ENCODE measurements around the gene ADAMTSL1.

ADAMTSL1 gene

GRCh38 chr9:18788256-18788655 is 314.3 kb downstream of the ADAMTSL1 start:
- no peak for TF ChIP-seq CTCF (conservative IDR thresholded peaks at IDR 0.05; ENCODE audit: low read length)
- no peak for TF ChIP-seq EZH2phosphoT487 (IDR thresholded peaks at IDR 0.05; ENCODE audit: borderline replicate concordance)
- Histone ChIP-seq H3K4me1 (ENCODE audit: insufficient read depth, low read length, poor library complexity, severe bottlenecking) (no peaks in the 10 kb centered on the region), H2AFZ (ENCODE audit: low read length) (no peak overlapping the region), H3F3A (ENCODE audit: low read depth) (no peaks in the 10 kb centered on the region), H3K9ac (ENCODE audit: low read depth, low read length, poor library complexity, severe bottlenecking) (no peak overlapping the region), H3K9me2 (replicated peaks; ENCODE audit: low read depth, low read length) (no peaks in the 10 kb centered on the region), H4K20me1 (ENCODE audit: insufficient read depth, low read length, poor library complexity, severe bottlenecking) (no peaks in the 10 kb centered on the region), H3K79me2 (ENCODE audit: insufficient read depth, low read length) (no peaks in the 10 kb centered on the region), H3K36me3 (ENCODE audit: insufficient read depth, low read length) (no peaks in the 10 kb centered on the region), H3K9me3 (ENCODE audit: insufficient read depth, low read depth, low read length) (no peaks in the 10 kb centered on the region), H3K27me3 (ENCODE audit: insufficient read depth, low read length, poor library complexity, severe bottlenecking) (no peaks in the 10 kb centered on the region), H3K4me3 (ENCODE audit: low read length, poor library complexity, severe bottlenecking) (no peak overlapping the region), H3K4me2 (ENCODE audit: low read depth, low read length, poor library complexity, severe bottlenecking) (no peak overlapping the region)

- Histone ChIP-seq H3K79me2 (ENCODE audit: insufficient read depth, low read length) (no peaks in the 10 kb centered on the region), H3K9me3 (ENCODE audit: insufficient read depth, low read depth, low read length) (no peaks in the 10 kb centered on the region), H3K4me1 (ENCODE audit: insufficient read depth, low read length, poor library complexity, severe bottlenecking) (no peaks in the 10 kb centered on the region), H3K27me3 (ENCODE audit: insufficient read depth, low read length, poor library complexity, severe bottlenecking) (no peaks in the 10 kb centered on the region), H3K4me2 (ENCODE audit: low read depth, low read length, poor library complexity, severe bottlenecking) (no peak overlapping the region), H3K36me3 (ENCODE audit: insufficient read depth, low read length) (no peaks in the 10 kb centered on the region), H3F3A (ENCODE audit: low read depth) (no peaks in the 10 kb centered on the region), H3K9ac (ENCODE audit: low read depth, low read length, poor library complexity, severe bottlenecking) (no peak overlapping the region), H3K9me2 (replicated peaks; ENCODE audit: low read depth, low read length) (no peaks in the 10 kb centered on the region), H3K4me3 (ENCODE audit: low read length, poor library complexity, severe bottlenecking) (no peak overlapping the region), H4K20me1 (ENCODE audit: insufficient read depth, low read length, poor library complexity, severe bottlenecking) (no peaks in the 10 kb centered on the region), H2AFZ (ENCODE audit: low read length) (no peak overlapping the region)
- peak; percentile 69 for TF ChIP-seq CTCF (conservative IDR thresholded peaks at IDR 0.05; ENCODE audit: low read length)
- TF ChIP-seq EZH2phosphoT487 (IDR thresholded peaks at IDR 0.05; ENCODE audit: borderline replicate concordance) = no peak
Observed at GRCh38 chr9:18791074-18791473, 317.1 kb downstream of the ADAMTSL1 start.

DNA sequence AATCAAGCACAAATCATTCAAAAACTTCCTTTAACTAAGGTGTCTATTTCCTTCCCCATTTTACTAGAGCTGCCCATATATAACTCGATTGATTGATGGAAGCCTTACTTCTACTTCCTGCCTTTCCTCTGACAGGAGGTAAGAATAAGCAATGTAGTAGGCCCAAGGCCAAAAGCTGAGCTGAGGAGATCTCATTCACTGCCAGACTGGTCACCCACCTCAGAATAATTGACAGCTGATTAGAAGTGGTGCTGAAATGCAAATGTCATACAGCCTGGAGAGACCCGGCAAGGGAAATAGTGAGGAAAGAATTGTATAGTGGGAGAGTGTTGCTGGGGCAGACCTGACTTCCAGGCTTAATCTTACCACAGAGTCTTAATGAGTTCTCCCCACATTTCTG is 319.2 kb downstream of the ADAMTSL1 start:
- Histone ChIP-seq H3K36me3 (ENCODE audit: insufficient read depth, low read length) (no peaks in the 10 kb centered on the region), H3K79me2 (ENCODE audit: insufficient read depth, low read length) (no peaks in the 10 kb centered on the region), H3K9me2 (replicated peaks; ENCODE audit: low read depth, low read length) (no peaks in the 10 kb centered on the region), H3F3A (ENCODE audit: low read depth) (no peaks in the 10 kb centered on the region), H3K9ac (ENCODE audit: low read depth, low read length, poor library complexity, severe bottlenecking) (no peak overlapping the region), H3K4me1 (ENCODE audit: insufficient read depth, low read length, poor library complexity, severe bottlenecking) (no peaks in the 10 kb centered on the region), H3K27me3 (ENCODE audit: insufficient read depth, low read length, poor library complexity, severe bottlenecking) (no peaks in the 10 kb centered on the region), H3K9me3 (ENCODE audit: insufficient read depth, low read depth, low read length) (no peaks in the 10 kb centered on the region), H3K4me2 (ENCODE audit: low read depth, low read length, poor library complexity, severe bottlenecking) (no peak overlapping the region), H4K20me1 (ENCODE audit: insufficient read depth, low read length, poor library complexity, severe bottlenecking) (no peaks in the 10 kb centered on the region), H3K4me3 (ENCODE audit: low read length, poor library complexity, severe bottlenecking) (no peak overlapping the region), H2AFZ (ENCODE audit: low read length) (no peak overlapping the region)
- no peak for TF ChIP-seq CTCF (conservative IDR thresholded peaks at IDR 0.05; ENCODE audit: low read length)
- no peak for TF ChIP-seq EZH2phosphoT487 (IDR thresholded peaks at IDR 0.05; ENCODE audit: borderline replicate concordance)
